Stimulated activated CD8-positive, alpha-beta memory T cell treated with anti-CD3 and anti-CD28 coated beads, Interleukin-7, amount 100 ng/mL, for 48 hours (primary cell): ENCODE results near the gene COQ9.

Experiments
- DNase-seq, 2 donors: peaks; one replicate each; pipeline ENCODE4 v3.0.0-alpha.2; 2020; ENCODE audit warnings: low read depth in 1 of 2; ENCODE audit errors: extremely low read depth in 1 of 2

COQ9 gene

DNA sequence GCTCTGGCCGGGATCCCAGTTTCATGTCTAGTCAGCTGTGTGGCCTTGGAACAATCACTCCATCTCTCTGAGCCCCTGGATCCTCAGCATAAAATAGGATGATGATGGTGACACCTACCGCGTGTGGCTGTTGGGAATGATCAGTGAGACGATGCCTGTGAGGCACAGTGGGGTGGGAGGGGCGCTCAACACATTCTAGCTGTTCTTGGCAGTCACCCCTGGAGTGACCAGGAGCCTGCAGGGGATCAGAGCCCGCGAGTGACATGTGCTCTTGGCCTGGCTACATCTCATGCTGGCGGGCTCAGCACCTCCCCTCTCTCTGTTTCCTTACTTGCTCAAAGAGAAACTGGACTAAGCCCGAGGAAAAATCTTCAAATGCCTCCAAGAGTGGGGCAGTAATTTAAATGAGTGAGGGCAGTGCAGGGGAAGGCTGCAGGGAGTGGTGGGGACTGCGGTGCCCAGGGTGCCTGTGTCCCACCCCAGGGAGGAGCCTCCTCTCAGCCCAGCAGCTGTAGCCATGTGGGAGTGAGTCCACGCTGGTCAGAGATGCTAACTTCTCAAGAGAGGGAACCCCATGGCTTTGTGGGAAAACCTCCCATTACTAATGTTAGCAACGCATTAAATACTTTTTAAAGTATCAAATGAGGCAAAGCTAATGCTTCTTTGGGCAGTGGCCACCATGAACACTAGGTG lies 62.1 kb downstream of the COQ9 start:
- no peak for DNase-seq

DNA sequence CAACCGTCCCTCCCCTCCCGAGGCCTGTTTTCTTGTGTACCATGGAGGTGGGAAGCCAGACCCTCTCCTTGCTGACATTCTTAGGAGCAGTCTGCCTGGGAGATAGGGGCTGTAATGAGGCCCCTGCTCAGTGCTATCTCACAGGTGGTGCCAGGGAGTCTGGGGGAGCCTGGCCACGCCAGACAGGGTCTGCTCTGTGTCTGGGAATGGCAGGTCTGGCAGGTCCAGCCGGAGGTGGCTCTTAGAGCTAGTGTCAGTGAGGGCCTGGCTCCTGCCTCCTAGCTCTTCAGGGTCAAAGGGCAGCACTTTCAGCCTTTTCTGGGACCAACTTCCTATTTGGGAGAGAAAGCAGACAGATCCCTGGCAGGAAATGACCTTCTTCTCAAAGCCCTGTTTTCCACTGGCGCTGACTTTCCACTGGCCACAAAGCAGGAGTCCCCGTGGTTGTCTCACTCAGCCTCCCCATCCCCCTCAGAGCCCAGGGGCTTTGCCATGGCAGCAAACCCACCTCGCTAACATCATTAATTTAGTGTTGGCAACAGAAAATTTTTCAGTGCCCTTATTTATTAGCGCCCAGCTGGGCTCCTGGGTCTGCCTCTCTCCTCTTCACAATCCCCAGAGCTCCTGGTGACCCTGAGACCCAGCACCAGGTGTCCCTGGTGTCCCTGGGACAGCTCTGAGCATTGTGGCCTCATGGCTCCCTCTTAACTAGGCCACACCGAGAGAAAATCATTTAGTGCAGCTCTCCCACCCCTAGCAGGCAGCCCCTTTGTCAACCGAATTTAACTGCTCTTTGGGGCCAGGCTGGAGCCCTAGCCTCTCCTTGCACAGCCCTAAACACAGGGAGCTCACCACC lies 63.0 kb downstream of the COQ9 start:
- no peak for DNase-seq
